GM12874 (cell line): Measurements from ENCODE around the gene UBN2.

Experiments used
- TF ChIP-seq, protein P1 (sequence below): IDR thresholded peaks from 2 replicates; pipeline ENCODE4 v1.5.1; 2011; ENCODE audit warnings: low read depth, mild to moderate bottlenecking, control low read depth, low read length, moderate library complexity; ENCODE audit not compliant: insufficient read depth

The UBN2 gene

DNA sequence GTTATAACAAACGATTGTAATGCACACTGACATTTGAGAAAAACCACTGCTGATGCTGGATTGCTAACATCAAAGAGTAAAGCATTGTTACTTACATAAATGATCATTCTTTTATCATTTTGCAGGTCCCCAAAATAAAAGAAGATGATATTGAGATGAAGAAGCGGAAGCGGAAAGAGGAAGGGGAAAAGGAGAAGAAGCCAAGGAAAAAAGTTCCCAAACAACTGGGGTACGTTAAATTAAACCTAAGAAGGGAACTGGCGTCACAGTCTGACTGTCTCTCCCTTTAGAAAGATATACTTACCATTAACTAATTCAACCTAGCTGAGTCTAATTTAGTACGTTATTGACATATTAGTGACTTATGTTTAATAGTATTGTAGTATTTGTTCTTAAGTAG lies 28.1 kb downstream of the UBN2 start:
- TF ChIP-seq, protein P1, sequence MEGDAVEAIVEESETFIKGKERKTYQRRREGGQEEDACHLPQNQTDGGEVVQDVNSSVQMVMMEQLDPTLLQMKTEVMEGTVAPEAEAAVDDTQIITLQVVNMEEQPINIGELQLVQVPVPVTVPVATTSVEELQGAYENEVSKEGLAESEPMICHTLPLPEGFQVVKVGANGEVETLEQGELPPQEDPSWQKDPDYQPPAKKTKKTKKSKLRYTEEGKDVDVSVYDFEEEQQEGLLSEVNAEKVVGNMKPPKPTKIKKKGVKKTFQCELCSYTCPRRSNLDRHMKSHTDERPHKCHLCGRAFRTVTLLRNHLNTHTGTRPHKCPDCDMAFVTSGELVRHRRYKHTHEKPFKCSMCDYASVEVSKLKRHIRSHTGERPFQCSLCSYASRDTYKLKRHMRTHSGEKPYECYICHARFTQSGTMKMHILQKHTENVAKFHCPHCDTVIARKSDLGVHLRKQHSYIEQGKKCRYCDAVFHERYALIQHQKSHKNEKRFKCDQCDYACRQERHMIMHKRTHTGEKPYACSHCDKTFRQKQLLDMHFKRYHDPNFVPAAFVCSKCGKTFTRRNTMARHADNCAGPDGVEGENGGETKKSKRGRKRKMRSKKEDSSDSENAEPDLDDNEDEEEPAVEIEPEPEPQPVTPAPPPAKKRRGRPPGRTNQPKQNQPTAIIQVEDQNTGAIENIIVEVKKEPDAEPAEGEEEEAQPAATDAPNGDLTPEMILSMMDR, result no peak

DNA sequence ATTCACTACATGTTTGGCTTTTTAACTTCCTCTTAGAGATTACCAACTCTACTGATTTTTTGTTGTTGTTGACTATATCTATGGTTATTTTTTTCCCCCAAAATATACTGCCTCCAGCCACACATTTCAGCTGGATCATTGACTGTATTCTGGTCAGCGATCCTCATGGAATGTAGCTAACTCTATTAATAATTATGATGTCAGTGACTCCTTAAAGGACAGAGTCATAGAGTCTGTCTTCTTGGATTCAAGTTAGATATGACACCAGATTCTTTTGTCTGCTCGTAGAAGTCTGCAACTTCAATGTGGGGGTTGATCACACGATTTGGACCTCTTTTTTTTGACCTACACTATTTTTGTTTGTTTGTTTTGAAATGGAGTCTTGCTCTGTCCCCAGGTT lies 33.2 kb downstream of the UBN2 start:
- TF ChIP-seq, protein P1, result no peak

DNA sequence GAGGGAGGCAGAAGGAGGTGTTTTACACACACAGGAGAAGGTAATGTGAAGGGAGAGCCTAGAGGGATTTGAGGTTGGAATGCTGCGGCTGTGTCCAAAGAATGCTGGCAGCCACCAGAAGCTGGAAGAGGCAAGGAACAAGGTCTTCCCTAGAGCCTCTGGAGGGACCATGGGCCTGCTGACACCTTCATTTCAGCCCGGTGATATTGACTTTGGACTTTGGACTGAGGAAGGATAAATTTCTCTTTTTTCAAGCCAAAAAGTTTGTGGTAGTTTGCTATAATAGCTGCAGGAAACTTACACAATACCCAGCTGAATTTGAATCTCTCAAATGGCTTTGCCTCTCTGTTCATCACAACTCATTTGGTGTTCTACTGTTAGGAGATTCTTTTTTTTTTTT lies 34.6 kb downstream of the UBN2 start:
- TF ChIP-seq, protein P1, result no peak

DNA sequence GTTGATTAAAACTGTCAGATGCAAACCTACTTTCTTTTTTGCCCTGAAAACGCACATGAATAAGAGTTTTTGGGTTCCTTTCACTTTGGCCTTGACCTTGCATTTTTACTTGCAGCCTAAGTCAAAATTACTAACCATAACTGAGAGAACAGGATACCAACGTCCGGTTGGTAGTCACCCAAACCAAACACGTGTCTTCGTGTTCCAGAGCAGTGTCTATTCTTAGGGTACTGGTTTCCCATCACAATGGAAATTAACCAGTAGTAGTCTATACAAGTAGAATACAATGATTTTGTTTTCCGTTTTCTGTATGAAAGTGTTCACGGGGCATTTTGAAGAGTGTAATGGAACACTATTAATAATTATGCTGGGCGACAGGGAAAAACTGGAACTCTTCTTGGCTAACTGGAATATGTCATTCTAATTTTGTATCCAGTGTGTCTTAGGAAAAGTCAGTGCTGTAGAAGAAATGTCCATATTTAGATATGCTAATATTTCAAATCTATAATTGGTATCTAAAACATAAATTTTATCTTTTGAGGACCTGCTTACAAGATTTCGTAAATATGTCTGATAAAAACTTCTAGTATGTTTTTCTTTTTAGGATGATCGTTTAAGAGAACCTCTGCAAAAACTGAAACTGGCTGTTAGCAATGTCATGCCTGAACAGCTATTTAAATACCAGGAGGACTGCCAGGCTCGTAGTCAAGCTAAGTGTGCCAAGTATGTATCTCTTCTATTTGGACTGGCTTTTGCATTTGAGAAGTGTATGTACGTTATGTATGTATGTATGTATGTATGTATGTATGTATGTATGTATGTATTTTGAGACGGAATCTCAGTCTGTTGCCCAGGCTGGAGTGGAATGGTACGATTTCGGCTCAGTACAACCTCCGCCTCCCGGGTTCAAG lies 40.9 kb downstream of the UBN2 start:
- TF ChIP-seq, protein P1, result no peak

DNA sequence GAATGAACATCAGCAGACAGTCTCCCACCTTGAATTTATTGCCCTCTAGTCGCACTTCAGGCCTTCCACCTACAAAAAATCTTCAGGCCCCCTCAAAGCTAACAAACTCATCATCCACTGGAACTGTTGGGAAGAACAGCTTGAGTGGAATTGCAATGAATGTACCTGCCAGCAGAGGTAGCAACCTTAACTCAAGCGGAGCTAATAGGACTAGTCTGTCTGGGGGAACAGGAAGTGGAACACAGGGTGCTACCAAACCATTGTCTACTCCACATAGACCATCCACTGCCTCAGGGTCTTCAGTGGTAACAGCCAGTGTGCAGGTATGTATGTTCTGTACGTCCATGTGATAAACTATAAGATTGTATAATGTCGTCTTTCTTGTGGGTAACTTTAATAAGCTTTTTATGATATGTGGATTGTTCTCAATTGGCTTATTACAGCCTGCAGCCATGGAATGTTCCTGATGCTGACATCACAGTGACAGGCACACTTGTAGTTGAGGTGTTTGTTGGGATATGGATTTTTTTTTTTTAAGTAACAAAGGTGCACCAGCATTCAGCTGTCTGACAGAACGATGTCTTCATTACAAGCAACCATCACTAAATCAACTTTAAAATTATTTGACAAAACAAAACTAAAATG lies 53.3 kb downstream of the UBN2 start:
- TF ChIP-seq, protein P1, result no peak

DNA sequence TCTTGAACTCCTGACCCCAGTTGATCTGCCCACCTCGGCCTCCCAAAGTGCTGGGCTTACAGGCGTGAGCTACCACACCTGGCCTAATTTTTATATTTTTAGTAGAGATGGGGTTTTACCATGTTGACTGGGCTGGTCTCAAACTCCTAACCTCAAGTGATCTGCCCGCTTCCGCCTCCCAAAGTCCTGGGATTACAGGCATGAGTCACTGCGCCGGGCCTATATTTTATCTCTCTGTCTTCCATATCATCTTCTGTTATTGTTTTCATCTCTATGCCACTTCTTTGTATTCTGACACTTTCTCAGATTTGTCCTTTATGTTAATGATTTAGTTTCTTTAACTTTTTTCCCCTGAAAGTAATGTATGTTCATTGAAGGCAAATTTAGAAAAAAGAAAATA lies 55.1 kb downstream of the UBN2 start:
- TF ChIP-seq, protein P1, result no peak

DNA sequence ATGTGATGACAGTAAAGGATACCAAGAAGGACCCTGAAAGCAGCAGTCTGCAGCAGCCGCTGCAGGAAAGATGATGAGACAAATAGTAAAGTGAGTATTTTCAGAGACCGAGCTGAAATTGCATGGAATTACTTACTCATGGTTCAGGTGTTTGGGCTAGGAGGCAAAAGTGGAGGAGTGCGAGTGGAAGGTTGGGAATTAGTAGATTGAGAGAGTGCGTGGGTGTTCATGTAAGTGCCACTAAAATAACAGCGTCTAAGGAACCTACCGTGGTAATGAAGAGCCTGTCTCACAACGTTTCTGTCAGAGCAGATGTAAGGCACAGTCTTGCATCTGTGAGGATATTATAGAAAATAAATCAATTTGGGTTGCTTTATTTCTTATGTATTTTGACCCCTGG lies 61.8 kb downstream of the UBN2 start:
- TF ChIP-seq, protein P1, result no peak
